K562 (cell line): ENCODE results near the gene AKAP13. TPM values are rescaled to one million over a fixed set of nuclear protein-coding genes. Genes with fewer than 3 reads are reported as not detected.

ENCODE experiments used
- ATAC-seq: fragments of 200-7000 bp; cut with Tn5 transposase; 3 replicates; pipeline ENCODE4 v1.9.1; 2020; ENCODE audit warnings: moderate library complexity
- BruUV-seq: library from RNA; stranded (reverse); fragments of 400-500 nt; replicated peaks from 2 replicates; lab custom pipeline; 2021; lab: Mats Ljungman, UMichigan
- CTCF ChIA-PET: fragments of 300-600 bp; formaldehyde crosslinking; extraction: SDS; loops from one replicate; lab custom pipeline; 2021; ENCODE audit warnings: low intra/inter-chr PET ratio; lab: Yijun Ruan, JAX
- POLR2A ChIA-PET: fragments of 300-600, 350-650 bp; sonication (Branson Sonifier 250); formaldehyde crosslinking; extraction: SDS; loops from one replicate; lab custom pipeline; 2021; ENCODE audit warnings: antibody characterized with exemption, inconsistent platforms; lab: Yijun Ruan, JAX
- DNase-seq, 4 experiments: peaks; one replicate each; pipeline versions ENCODE4 v3.0.0 to v3.0.0-alpha.2; 2011 to 2018; ENCODE audit warnings: low spot score in 3 of 4, mixed read lengths in 3 of 4; ENCODE audit errors: extremely low read depth in 1 of 4
- FAIRE-seq: peaks from 2 replicates; lab custom pipeline; 2011; peaks lifted over from hg19 to GRCh38; lab: Jason Lieb, UNC
- H2AFZ ChIP-seq: 2 replicates; pipeline ENCODE4 v1.6.0; 2011; ENCODE audit warnings: low read depth, low read length, control low read depth, inconsistent platforms
- H3K27ac ChIP-seq: fragments of 200-600 bp; 3 replicates; pipeline ENCODE4 v1.8.0; 2011; ENCODE audit warnings: low read depth, mild to moderate bottlenecking, control low read depth, inconsistent platforms, low read length, moderate library complexity, mixed read lengths; ENCODE audit errors: extremely low read depth
- H3K27me3 ChIP-seq, 2 experiments: fragments of 300-600 bp in 1 of 2; 2 replicates in 1 of 2; 3 replicates in 1 of 2; pipeline versions ENCODE4 v1.6.0 to v1.8.0; 2011; ENCODE audit warnings: inconsistent platforms in 2 of 2, low read length in 2 of 2, mild to moderate bottlenecking in 1 of 2, mixed read lengths in 1 of 2, moderate library complexity in 1 of 2; ENCODE audit not compliant: control insufficient read depth in 2 of 2, insufficient read depth in 2 of 2
- H3K36me3 ChIP-seq: fragments of 300-600 bp; 3 replicates; pipeline ENCODE4 v1.8.0; 2011; ENCODE audit warnings: mild to moderate bottlenecking, low read length, inconsistent platforms; ENCODE audit not compliant: control insufficient read depth, insufficient read depth
- H3K4me1 ChIP-seq, 2 experiments: fragments of 200-600 bp in 1 of 2; replicated peaks in 1 of 2; 2 replicates in 1 of 2; 3 replicates in 1 of 2; pipeline versions ENCODE4 v1.5.1 to v1.8.0; 2011; ENCODE audit warnings: inconsistent platforms in 2 of 2, low read length in 2 of 2, mild to moderate bottlenecking in 1 of 2, mixed read lengths in 1 of 2, moderate library complexity in 1 of 2; ENCODE audit not compliant: control insufficient read depth in 2 of 2, insufficient read depth in 2 of 2
- H3K4me2 ChIP-seq: 2 replicates; pipeline ENCODE4 v1.6.1; 2011; ENCODE audit warnings: low read length, control low read depth, inconsistent platforms, mixed read lengths; ENCODE audit not compliant: insufficient read depth
- H3K4me3 ChIP-seq: fragments of 200-600 bp; sonication (generic), shearing (Covaris generic); 2 replicates; pipeline ENCODE4 v1.5.1; 2016; ENCODE audit warnings: control low read depth, inconsistent platforms
- H3K79me2 ChIP-seq: fragments of 200-600 bp; 3 replicates; pipeline ENCODE4 v1.8.0; 2011; ENCODE audit warnings: low read length, inconsistent platforms; ENCODE audit not compliant: control insufficient read depth, insufficient read depth
- H3K9ac ChIP-seq, 2 experiments: 2 replicates each; pipeline versions ENCODE4 v1.6.0 to v1.6.1; 2011; ENCODE audit warnings: low read depth in 2 of 2, low read length in 2 of 2, control low read depth in 1 of 2, inconsistent platforms in 1 of 2, mild to moderate bottlenecking in 1 of 2, mixed read lengths in 1 of 2; ENCODE audit not compliant: insufficient read depth in 1 of 2
- H3K9me1 ChIP-seq: one replicate; pipeline ENCODE4 v1.6.0; 2011; ENCODE audit warnings: inconsistent platforms, mild to moderate bottlenecking, low read length, moderate library complexity; ENCODE audit not compliant: control insufficient read depth, insufficient read depth
- H3K9me3 ChIP-seq: replicated peaks from 2 replicates; pipeline ENCODE4 v1.5.1; 2011; ENCODE audit warnings: low read depth, low read length, inconsistent platforms; ENCODE audit not compliant: control insufficient read depth, insufficient read depth
- H4K20me1 ChIP-seq: replicated peaks from 2 replicates; pipeline ENCODE4 v1.6.1; 2011; ENCODE audit warnings: low read length, inconsistent platforms, mixed read lengths; ENCODE audit not compliant: control insufficient read depth, insufficient read depth
- ARID2 ChIP-seq: fragments of 450-650 bp; IDR thresholded peaks from 2 replicates; pipeline ENCODE4 v1.6.1; 2017; ENCODE audit warnings: antibody characterized with exemption, mild to moderate bottlenecking
- BCLAF1 ChIP-seq, 2 experiments: fragments of 450-650 bp in 1 of 2; IDR thresholded peaks; 2 replicates each; pipeline ENCODE4 v1.6.1; 2011 to 2017; ENCODE audit warnings: low read depth in 2 of 2, antibody characterized with exemption in 1 of 2, borderline replicate concordance in 1 of 2, low read length in 1 of 2, mild to moderate bottlenecking in 1 of 2, mixed read lengths in 1 of 2; ENCODE audit not compliant: control insufficient read depth in 1 of 2
- CGGBP1 ChIP-seq: fragments of 250-450 bp; sonication (Bioruptor Pico); IDR thresholded peaks from 2 replicates; pipeline ENCODE4 v1.9.0; 2021; ENCODE audit warnings: mild to moderate bottlenecking
- CREM ChIP-seq: IDR thresholded peaks from 2 replicates; pipeline ENCODE4 v1.6.1; 2014; ENCODE audit warnings: antibody characterized with exemption, low read depth
- FOSL1 ChIP-seq: fragments of 200-800 bp; sonication (Bioruptor generic); conservative IDR thresholded peaks from 2 replicates; pipeline ENCODE4 v1.6.1; 2016; ENCODE audit warnings: missing genetic modification characterization, missing compliant biosample characterization
- FOXK1 ChIP-seq: sonication (generic); formaldehyde crosslinking; IDR thresholded peaks from 2 replicates; pipeline ENCODE4 v1.8.0; 2022; ENCODE audit warnings: missing genetic modification reagents, mild to moderate bottlenecking, borderline replicate concordance
- IRF9 ChIP-seq: fragments of 450-650 bp; IDR thresholded peaks from 2 replicates; pipeline ENCODE4 v1.6.1; 2016; ENCODE audit warnings: missing biosample characterization, missing genetic modification characterization
- PHB2 ChIP-seq: fragments of 450-650 bp; IDR thresholded peaks from 2 replicates; pipeline ENCODE4 v1.6.1; 2017; ENCODE audit warnings: low read depth
- RBM22 ChIP-seq: fragments of 200-400 bp; formaldehyde crosslinking; IDR thresholded peaks from 2 replicates; pipeline ENCODE4 v1.6.1; 2018; ENCODE audit warnings: low read length, low read depth; ENCODE audit not compliant: poor library complexity, severe bottlenecking
- SRSF7 ChIP-seq: fragments of 200-400 bp; formaldehyde crosslinking; optimal IDR thresholded peaks from 2 replicates; pipeline ENCODE3; 2017; ENCODE audit warnings: mild to moderate bottlenecking, low read depth, low read length
- ZBTB12 ChIP-seq: fragments of 250-450 bp; sonication (Bioruptor Pico); IDR thresholded peaks from 2 replicates; pipeline ENCODE4 v1.4.0; 2020
- ZNF175 ChIP-seq: fragments of 200-800 bp; sonication (Bioruptor generic); IDR thresholded peaks from 2 replicates; pipeline ENCODE4 v1.6.1; 2016; ENCODE audit warnings: low read depth, mild to moderate bottlenecking, missing genetic modification characterization, missing compliant biosample characterization
- ZNF274 ChIP-seq: IDR thresholded peaks from 2 replicates; pipeline ENCODE4 v1.6.1; 2011; ENCODE audit warnings: low read depth, mild to moderate bottlenecking, low read length, moderate library complexity, borderline replicate concordance
- WGBS: fragments of 100-300 bp; shearing (Covaris generic); methylation state at CpG from one replicate; pipeline ENCODE4 v1.1.6; 2016; ENCODE audit warnings: low coverage, mixed read lengths; ENCODE audit not compliant: insufficient coverage; ENCODE audit errors: missing lambda C conversion rate; 5-methylcytosine and 5-hydroxymethylcytosine counted together
- in situ Hi-C: fragments of 300-500 bp; cut with MboI; formaldehyde crosslinking; loops from 4 replicates; pipeline ENCODE4 v1.15.0; 2018; ENCODE audit warnings: inconsistent platforms, mixed read lengths
- intact Hi-C: fragments of 100-400 bp; cut with micrococcal nuclease; formaldehyde crosslinking; loops from 2 replicates; pipeline ENCODE4 v1.14.2; 2022
- polyA plus RNA-seq, 8 experiments: library from polyadenylated mRNA; depleted of rRNA in 4 of 8; stranded (reverse) in 5 of 8; unstranded in 3 of 8; fragments of >200 nt; fragmentation: Nextera tagmentation in 2 of 8; fragmentation: Illumina TruSeq in 1 of 8; extraction: Ambion mirVana in 2 of 8; extraction: Trizol in 1 of 8; gene quantifications; 2 replicates each; pipeline versions ENCODE4 v1.2.1 to v1.2.3, GENCODE V29; 2011 to 2014; ENCODE audit warnings: inconsistent platforms in 1 of 8, missing spikeins in 1 of 8
- total RNA-seq, 7 experiments: library from RNA; depleted of rRNA in 6 of 7; stranded (reverse); fragments of >200 nt in 6 of 7; fragmentation: Illumina TruSeq in 2 of 7; extraction: Trizol in 2 of 7; gene quantifications; 2 replicates each; pipeline versions ENCODE4 v1.2.1 to v1.2.3, GENCODE V29; 2011 to 2021; ENCODE audit warnings: low replicate concordance in 1 of 7

AKAP13 gene
- total and polyA plus RNA-seq, 9 of the 15 experiments (the other 6 are each of a cell fraction or from before 2014, with no cell fraction given), result 0.03 to 1.7 (median 0.42) TPM

- ATAC-seq (no peak), FAIRE-seq (no peak), DNase-seq (no peak)
- Histone ChIP-seq H2AFZ (no peak overlapping the region), H3K9me3 (no peaks in the 10 kb centered on the region), H3K79me2 (no peaks in the 10 kb centered on the region), H3K27me3 (no peaks in the 10 kb centered on the region), H3K4me3 (no peak overlapping the region), H3K9ac (no peak overlapping the region), H3K4me2 (no peak overlapping the region), H4K20me1 (no peaks in the 10 kb centered on the region), H3K9me1 (no peaks in the 10 kb centered on the region), H3K36me3 (no peaks in the 10 kb centered on the region), H3K4me1 (no peaks in the 10 kb centered on the region), H3K27ac (no peak overlapping the region)
- TF ChIP-seq ZNF274, result no peak
- no peak for TF ChIP-seq ZNF175 (CRISPR knock-in tag)
- TF ChIP-seq PHB2, result no peak
- no peak for TF ChIP-seq CREM
- TF ChIP-seq FOXK1, result no peak
- TF ChIP-seq FOSL1 (tag), result no peak
- TF ChIP-seq RBM22, result no peak
- no peak for TF ChIP-seq SRSF7
- TF ChIP-seq IRF9 (tag), result no peak
- no peak for TF ChIP-seq BCLAF1 (IDR thresholded peaks at IDR 0.05; ENCODE audit: borderline replicate concordance in 1 of 2, control insufficient read depth in 1 of 2, low read depth in 2 of 2, low read length in 1 of 2)
- no peak for TF ChIP-seq ZBTB12 (CRISPR knock-in tag)
- TF ChIP-seq ARID2, result no peak
- TF ChIP-seq CGGBP1 (CRISPR knock-in tag), result no peak
- POLR2A ChIA-PET, result no interaction called here
- WGBS, result 20% methylated on average over 1 of the region's 3 CpGs
- CTCF ChIA-PET, result no interaction called here
- in situ Hi-C loops (no loop called here), intact Hi-C loops (no loop called here)
- BruUV-seq, result no TSS peak
Measured at GRCh38 chr15:85350395-85350794, 30.0 kb upstream of the AKAP13 start.
